Loucy (cell line): ENCODE measurements around the gene SNX24.

Source experiments
- H2AFZ ChIP-seq: fragments of 200-600 bp; sonication (generic); 2 replicates; pipeline ENCODE4 v1.6.0; 2016; ENCODE audit warnings: antibody characterized with exemption, mild to moderate bottlenecking, low read length, moderate library complexity
- H3F3A ChIP-seq: fragments of 200-600 bp; 2 replicates; pipeline ENCODE4 v1.6.0; 2016; ENCODE audit warnings: antibody characterized with exemption, low read depth, mild to moderate bottlenecking
- H3K27me3 ChIP-seq: fragments of 200-600 bp; sonication (generic); 2 replicates; pipeline ENCODE4 v1.6.1; 2014; ENCODE audit warnings: low read length, mild to moderate bottlenecking; ENCODE audit not compliant: insufficient read depth, poor library complexity, severe bottlenecking
- H3K36me3 ChIP-seq: fragments of 200-600 bp; sonication (generic); 2 replicates; pipeline ENCODE4 v1.6.1; 2016; ENCODE audit warnings: low read length; ENCODE audit not compliant: insufficient read depth
- H3K4me1 ChIP-seq: fragments of 200-600 bp; sonication (generic); 2 replicates; pipeline ENCODE4 v1.5.1; 2014; ENCODE audit warnings: low read length, mild to moderate bottlenecking; ENCODE audit not compliant: insufficient read depth, poor library complexity, severe bottlenecking
- H3K4me2 ChIP-seq: fragments of 200-600 bp; sonication (generic); 2 replicates; pipeline ENCODE4 v1.6.0; 2014; ENCODE audit warnings: antibody characterized with exemption, low read length, low read depth, mild to moderate bottlenecking; ENCODE audit not compliant: poor library complexity, severe bottlenecking
- H3K4me3 ChIP-seq: fragments of 200-600 bp; sonication (generic); 2 replicates; pipeline ENCODE4 v1.5.1; 2014; ENCODE audit warnings: low read length, mild to moderate bottlenecking, mixed read lengths; ENCODE audit not compliant: poor library complexity, severe bottlenecking
- H3K79me2 ChIP-seq: fragments of 200-600 bp; sonication (generic); 2 replicates; pipeline ENCODE4 v1.6.1; 2014; ENCODE audit warnings: low read length; ENCODE audit not compliant: insufficient read depth
- H3K9ac ChIP-seq: fragments of 200-600 bp; sonication (generic); 2 replicates; pipeline ENCODE4 v1.6.0; 2014; ENCODE audit warnings: mild to moderate bottlenecking, low read depth, low read length, moderate library complexity; ENCODE audit not compliant: poor library complexity, severe bottlenecking
- H3K9me2 ChIP-seq: fragments of 200-600 bp; sonication (generic); replicated peaks from 2 replicates; pipeline ENCODE4 v1.6.1; 2016; ENCODE audit warnings: low read depth, low read length, mixed read lengths
- H3K9me3 ChIP-seq: fragments of 200-600 bp; sonication (generic); 2 replicates; pipeline ENCODE4 v1.6.1; 2014; ENCODE audit warnings: mild to moderate bottlenecking, antibody characterized with exemption, low read length, low read depth; ENCODE audit not compliant: insufficient read depth
- H4K20me1 ChIP-seq: fragments of 200-600 bp; sonication (generic); 2 replicates; pipeline ENCODE4 v1.6.0; 2014; ENCODE audit warnings: antibody characterized with exemption, low read length, mild to moderate bottlenecking; ENCODE audit not compliant: insufficient read depth, poor library complexity, severe bottlenecking
- CTCF ChIP-seq: fragments of 200-600 bp; sonication (generic); conservative IDR thresholded peaks from 2 replicates; pipeline ENCODE4 v1.5.1; 2014; ENCODE audit warnings: mild to moderate bottlenecking, antibody characterized with exemption, low read length
- EZH2phosphoT487 ChIP-seq: fragments of 200-600 bp; IDR thresholded peaks from 2 replicates; pipeline ENCODE4 v1.6.1; 2018; ENCODE audit warnings: antibody characterized with exemption, mild to moderate bottlenecking, moderate library complexity, borderline replicate concordance

The SNX24 gene

GRCh38 chr5:122978068-122978467, 132.7 kb downstream of the SNX24 start:
- no peak overlapping the region for H3K4me3 ChIP-seq
- H3F3A ChIP-seq, result no peaks in the 10 kb centered on the region
- H3K36me3 ChIP-seq, result no peaks in the 10 kb centered on the region
- H3K9me3 ChIP-seq, result no peaks in the 10 kb centered on the region
- H3K4me2 ChIP-seq, result no peak overlapping the region
- no peaks in the 10 kb centered on the region for H3K79me2 ChIP-seq
- no peaks in the 10 kb centered on the region for H4K20me1 ChIP-seq
- H3K9ac ChIP-seq, result no peak overlapping the region
- H3K4me1 ChIP-seq, result no peaks in the 10 kb centered on the region
- H3K9me2 ChIP-seq, result no peaks in the 10 kb centered on the region
- no peak for TF ChIP-seq EZH2phosphoT487
- no peak for TF ChIP-seq CTCF
- no peak overlapping the region for H2AFZ ChIP-seq
- no peaks in the 10 kb centered on the region for H3K27me3 ChIP-seq

GRCh38 chr5:122978644-122979297, 133.4 kb downstream of the SNX24 start:
- Histone ChIP-seq H4K20me1 (no peaks in the 10 kb centered on the region), H3K9ac (no peak overlapping the region), H3K36me3 (no peaks in the 10 kb centered on the region), H3K79me2 (no peaks in the 10 kb centered on the region), H3K4me2 (no peak overlapping the region), H2AFZ (no peak overlapping the region), H3K4me3 (no peak overlapping the region), H3K27me3 (no peaks in the 10 kb centered on the region), H3K4me1 (no peaks in the 10 kb centered on the region), H3K9me2 (no peaks in the 10 kb centered on the region), H3F3A (no peaks in the 10 kb centered on the region), H3K9me3 (no peaks in the 10 kb centered on the region)
- TF ChIP-seq EZH2phosphoT487, result no peak

GRCh38 chr5:122981846-122982245, 136.4 kb downstream of the SNX24 start:
- Histone ChIP-seq H3K4me3 (no peak overlapping the region), H3K36me3 (no peaks in the 10 kb centered on the region), H2AFZ (no peak overlapping the region), H3F3A (no peaks in the 10 kb centered on the region), H3K79me2 (no peaks in the 10 kb centered on the region), H3K9ac (no peak overlapping the region), H3K4me1 (no peaks in the 10 kb centered on the region), H3K9me3 (no peaks in the 10 kb centered on the region), H3K9me2 (no peaks in the 10 kb centered on the region), H3K4me2 (no peak overlapping the region), H4K20me1 (no peaks in the 10 kb centered on the region), H3K27me3 (no peaks in the 10 kb centered on the region)
- TF ChIP-seq CTCF, result no peak
- TF ChIP-seq EZH2phosphoT487, result no peak

GRCh38 chr5:122982376-122982775, 137.0 kb downstream of the SNX24 start:
- H3K9ac ChIP-seq, result no peak overlapping the region
- no peaks in the 10 kb centered on the region for H3F3A ChIP-seq

More at GRCh38 chr5:122982376-122982775, 137.0 kb downstream of the SNX24 start:
- no peak overlapping the region for H2AFZ ChIP-seq
- no peak for TF ChIP-seq CTCF
- TF ChIP-seq EZH2phosphoT487, result no peak
- no peak overlapping the region for H3K4me2 ChIP-seq
- H3K36me3 ChIP-seq, result no peaks in the 10 kb centered on the region
- H3K4me1 ChIP-seq, result no peaks in the 10 kb centered on the region
- H3K27me3 ChIP-seq, result no peaks in the 10 kb centered on the region
- H4K20me1 ChIP-seq, result no peaks in the 10 kb centered on the region
- H3K9me2 ChIP-seq, result no peaks in the 10 kb centered on the region
- H3K9me3 ChIP-seq, result no peaks in the 10 kb centered on the region
- no peak overlapping the region for H3K4me3 ChIP-seq
- no peaks in the 10 kb centered on the region for H3K79me2 ChIP-seq
